IPS-18c (cell line): ENCODE measurements around the gene TEDC1.
"Not testable (repeated sequence)": the region's sequence is repeated elsewhere in the genome, so short reads cannot be mapped to it uniquely, and the experiment has no call there.

Experiments used
- H3K4me3 ChIP-seq: 2 replicates; pipeline ENCODE4 v1.7.0; 2013; ENCODE audit warnings: low read depth, mild to moderate bottlenecking, low read length, moderate library complexity; ENCODE audit not compliant: insufficient read depth
- H3K9me3 ChIP-seq: one replicate; pipeline ENCODE4 v1.6.1; 2013; ENCODE audit warnings: mild to moderate bottlenecking, low read length, moderate library complexity; ENCODE audit not compliant: control insufficient read depth, insufficient read depth

Gene TEDC1

DNA sequence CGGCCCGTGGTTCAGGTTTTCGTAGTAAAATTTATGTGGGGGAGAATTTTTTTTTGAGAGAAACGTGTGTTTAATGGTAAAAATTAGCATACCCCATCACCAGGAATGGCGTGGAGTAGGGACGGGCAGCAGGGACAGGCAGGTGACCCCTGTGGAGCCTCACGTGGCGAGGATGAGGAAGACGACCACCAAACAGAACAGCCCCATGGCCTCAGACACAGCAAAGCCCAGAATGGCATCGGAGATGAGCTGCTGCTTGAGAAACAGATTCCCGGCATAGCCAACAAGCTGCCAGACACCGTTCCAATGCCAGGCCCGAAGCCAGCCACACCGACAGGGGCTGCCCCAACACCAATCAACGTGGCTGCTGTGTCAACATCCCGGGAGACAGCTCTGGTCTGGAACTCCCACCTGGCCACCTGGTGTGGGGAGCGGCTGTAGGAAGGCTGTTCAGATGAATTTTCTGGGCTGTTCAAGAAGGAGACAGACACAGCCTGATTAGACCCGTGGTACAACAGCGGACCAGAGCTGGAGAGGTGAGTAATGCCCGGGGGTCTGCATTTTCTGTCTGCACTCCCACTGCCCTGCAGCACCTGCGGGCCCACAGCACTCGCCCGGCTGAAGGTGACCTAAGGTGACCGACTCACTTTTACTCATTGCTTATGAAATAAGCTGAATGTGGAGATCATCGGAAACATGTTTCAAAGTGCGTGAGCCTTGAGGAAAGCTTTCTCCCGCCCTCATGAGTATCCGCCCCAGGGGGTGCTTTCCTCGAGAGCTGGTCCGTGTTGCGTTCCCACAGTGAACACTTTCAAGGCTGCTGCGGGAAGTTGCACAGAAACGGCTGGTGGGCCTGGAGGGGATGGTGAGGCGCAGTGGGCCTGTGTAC is 45.9 kb downstream of the TEDC1 start:
- H3K9me3 ChIP-seq: peaks cover 13% of the 10 kb centered on the region
- no peak overlapping the region for H3K4me3 ChIP-seq

- H3K9me3 ChIP-seq: peaks cover 13% of the 10 kb centered on the region
- no peak overlapping the region for H3K4me3 ChIP-seq
Observed at GRCh38 chr14:105537580-105538474, 46.8 kb downstream of the TEDC1 start.

DNA sequence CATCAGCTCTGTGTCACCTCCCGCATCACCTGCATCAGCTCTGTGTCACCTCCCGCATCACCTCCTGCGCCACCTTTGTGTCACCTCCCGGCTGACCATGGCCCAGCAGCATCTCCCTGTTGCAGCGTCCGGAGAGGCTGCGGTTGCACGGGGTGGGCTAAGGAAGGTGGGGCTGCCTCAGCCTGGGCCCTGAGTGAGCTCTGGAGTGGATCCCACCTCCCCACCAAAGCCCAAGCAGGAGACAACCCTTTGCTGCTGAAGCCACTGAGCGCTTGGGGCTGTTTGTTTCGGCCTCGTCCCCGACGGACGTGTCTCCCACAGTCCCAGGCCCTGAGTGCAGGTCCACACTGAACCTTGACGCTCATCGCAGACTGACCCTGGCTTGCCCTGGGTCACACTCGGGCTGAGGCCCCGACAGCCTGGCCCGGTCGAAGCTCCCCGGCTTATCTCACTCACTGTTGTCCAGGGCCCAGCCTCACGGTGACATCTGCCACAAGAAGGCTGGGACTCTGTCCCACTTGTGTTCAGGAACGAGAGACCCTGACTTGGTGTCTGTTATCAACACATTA is 47.5 kb downstream of the TEDC1 start:
- Histone ChIP-seq H3K9me3 (peaks cover 13% of the 10 kb centered on the region), H3K4me3 (no peak overlapping the region)

DNA sequence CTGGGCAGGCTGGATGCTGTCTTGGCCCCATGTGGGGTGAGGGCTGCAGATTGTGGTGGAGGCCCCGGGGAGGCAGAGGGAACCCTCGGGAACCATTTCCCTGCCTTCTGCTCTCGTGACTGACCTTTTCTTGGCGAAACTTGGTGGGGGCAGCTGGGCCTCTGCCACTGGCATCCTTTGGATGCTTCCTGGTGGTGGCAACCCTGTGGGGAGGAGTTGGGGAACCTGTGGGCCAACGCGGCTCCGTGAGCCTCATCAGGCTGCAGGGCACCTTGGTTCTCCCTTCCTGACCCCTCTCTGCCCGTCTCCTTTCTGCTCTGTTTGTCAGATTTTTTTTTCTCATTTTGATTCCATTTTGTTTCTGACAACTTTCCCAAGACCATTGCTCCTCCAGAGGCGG is 49.8 kb downstream of the TEDC1 start:
- Histone ChIP-seq H3K9me3 (peaks cover 13% of the 10 kb centered on the region), H3K4me3 (no peak overlapping the region)

GRCh38 chr14:105541218-105541875 is 50.3 kb downstream of the TEDC1 start:
- Histone ChIP-seq H3K9me3 (peaks cover 13% of the 10 kb centered on the region), H3K4me3 (no peak overlapping the region)

DNA sequence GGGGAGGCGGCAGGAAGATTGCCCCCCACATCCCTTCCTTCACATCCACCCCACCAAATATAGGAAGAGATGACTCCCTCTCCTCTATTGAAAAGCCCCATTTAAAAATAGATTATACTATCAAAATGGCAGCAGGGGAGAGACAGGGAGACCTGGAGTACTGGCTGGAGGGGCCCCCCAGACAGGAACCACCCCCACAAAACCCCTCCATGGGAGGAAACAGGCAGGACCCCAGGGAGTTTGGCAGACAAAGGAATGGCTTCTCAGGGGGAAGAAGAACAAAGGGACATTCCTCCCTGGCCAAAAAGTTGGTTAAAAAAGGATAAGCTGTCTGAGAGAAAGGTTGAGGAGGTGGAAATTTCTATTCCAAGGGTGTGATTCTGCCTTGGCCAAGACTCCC is 54.6 kb downstream of the TEDC1 start:
- H3K4me3 ChIP-seq, H3K9me3 ChIP-seq: not testable (repeated sequence)

DNA sequence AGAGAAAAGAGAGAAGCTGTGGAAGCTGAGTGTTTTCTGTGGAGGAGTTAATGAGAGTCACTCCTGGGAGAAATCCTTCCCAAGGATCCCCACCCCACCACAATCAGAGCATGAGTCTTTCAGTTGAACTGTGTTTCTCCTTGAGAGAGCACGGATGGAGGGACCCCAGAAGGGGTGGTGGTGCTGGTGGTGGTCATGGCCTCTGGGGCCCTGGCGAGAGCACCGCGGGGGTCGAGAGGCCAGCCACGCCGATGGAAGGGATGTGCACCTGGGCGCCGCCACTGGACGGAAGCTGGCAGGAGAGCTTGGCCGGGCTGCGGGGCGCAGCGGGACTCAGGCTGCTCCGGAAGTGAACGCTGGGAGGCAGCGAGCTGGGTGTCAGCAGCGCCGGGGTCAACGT is 55.4 kb downstream of the TEDC1 start:
- not testable (repeated sequence) for H3K4me3 ChIP-seq, H3K9me3 ChIP-seq

DNA sequence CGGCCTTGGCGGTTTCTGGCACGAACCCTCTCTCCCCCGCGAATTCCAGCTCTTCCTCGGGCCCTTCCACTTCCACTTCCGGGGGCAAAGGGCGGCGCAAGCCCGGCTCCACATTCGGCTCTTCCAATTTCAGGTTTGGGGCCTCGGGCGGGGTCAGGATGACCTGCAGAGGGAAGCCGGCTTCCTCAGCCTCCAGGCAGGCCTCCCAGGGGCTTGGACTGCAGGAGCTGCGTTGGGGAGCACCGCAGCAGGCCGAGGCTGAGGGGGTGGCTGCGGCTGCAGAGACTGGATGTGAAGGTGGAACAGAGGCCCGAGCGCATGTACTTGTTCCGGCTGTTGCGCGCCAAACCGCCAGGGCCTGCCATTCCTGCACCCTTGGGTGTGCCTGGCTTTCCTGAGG is 56.0 kb downstream of the TEDC1 start:
- not testable (repeated sequence) for H3K4me3 ChIP-seq, H3K9me3 ChIP-seq

GRCh38 chr14:105547741-105548169 is 56.7 kb downstream of the TEDC1 start:
- Histone ChIP-seq H3K4me3 (no peak overlapping the region), H3K9me3 (peaks cover 8% of the 10 kb centered on the region)
